ENCODE data around the gene PDE1C.

GRCh38 chr7:31858055-31858454 lies 212.2 kb downstream of the PDE1C start:
- TF ChIP-seq POLR2A (IDR thresholded peaks at IDR 0.05) (no peak), CTCF (IDR thresholded peaks at IDR 0.05) (no peak)

Measured in stomach (tissue), 4 donors.